Measurements from ENCODE around the gene ADAT3. TPM values are rescaled to one million over a fixed set of nuclear protein-coding genes. Genes with fewer than 3 reads are reported as not detected.

The ADAT3 gene
- 1.6 and 2.7 TPM in 2 replicates for total RNA-seq

DNA sequence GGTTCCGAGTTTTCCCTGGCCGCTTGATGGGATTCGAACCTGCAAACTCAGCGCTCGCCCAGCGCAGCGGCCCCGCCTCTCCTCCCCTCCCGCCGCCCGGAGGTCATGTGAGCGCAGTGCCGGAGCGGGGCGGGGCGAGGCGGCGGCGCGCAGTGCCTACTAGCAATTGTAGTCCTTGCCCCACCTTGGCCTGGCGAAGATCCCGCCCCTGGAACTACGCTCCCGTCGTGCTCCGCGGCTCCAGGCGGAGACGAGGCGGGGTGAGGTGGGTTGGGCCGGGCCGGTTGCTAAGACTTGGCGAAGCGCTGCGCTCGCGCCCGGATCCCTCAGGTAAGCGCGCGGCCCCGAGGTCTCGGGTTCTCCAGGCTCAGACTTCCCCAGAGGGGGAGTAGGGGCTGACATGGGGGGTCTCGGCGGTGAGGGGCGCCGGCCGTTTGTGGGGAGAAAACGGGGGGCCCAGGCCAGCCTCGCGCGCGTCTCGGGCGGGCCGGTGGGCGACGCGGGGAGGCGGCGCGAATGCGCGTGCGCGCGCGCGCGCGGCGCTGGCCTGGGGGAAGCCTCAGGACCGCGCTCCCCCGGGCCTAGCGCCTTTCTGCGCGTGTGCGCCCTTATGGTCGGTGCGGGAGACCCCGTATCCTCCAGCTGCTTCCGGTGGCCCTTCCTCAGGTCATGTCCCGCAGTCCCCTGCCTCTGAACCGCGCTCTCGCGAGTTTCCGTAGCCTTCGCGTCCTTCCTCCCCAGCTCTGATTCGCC, at the start of gene ADAT3, which contains the start of gene SCAMP4:
TSS of gene ADAT3 (plus strand) at position 290 of the 753 bp plus-strand sequence. CDS start 6,649 bp downstream, outside the sequence.
TSS of gene SCAMP4 (plus strand) at position 290 of the 753 bp plus-strand sequence. CDS start 9,621 bp downstream, outside the sequence.

GRCh38 chr19:1863328-1863637, 41.9 kb upstream of the ADAT3 start, which contains the start of gene KLF16:
Gene KLF16 (minus strand): TSS chr19:1863579. CDS start chr19:1863497, 82 bp downstream.

GRCh38 chr19:1885398-1886119, 19.6 kb upstream of the ADAT3 start, which contains the start of gene ABHD17A:
Gene ABHD17A (minus strand): TSS chr19:1885496. CDS start chr19:1881566, 3,930 bp downstream.

DNA sequence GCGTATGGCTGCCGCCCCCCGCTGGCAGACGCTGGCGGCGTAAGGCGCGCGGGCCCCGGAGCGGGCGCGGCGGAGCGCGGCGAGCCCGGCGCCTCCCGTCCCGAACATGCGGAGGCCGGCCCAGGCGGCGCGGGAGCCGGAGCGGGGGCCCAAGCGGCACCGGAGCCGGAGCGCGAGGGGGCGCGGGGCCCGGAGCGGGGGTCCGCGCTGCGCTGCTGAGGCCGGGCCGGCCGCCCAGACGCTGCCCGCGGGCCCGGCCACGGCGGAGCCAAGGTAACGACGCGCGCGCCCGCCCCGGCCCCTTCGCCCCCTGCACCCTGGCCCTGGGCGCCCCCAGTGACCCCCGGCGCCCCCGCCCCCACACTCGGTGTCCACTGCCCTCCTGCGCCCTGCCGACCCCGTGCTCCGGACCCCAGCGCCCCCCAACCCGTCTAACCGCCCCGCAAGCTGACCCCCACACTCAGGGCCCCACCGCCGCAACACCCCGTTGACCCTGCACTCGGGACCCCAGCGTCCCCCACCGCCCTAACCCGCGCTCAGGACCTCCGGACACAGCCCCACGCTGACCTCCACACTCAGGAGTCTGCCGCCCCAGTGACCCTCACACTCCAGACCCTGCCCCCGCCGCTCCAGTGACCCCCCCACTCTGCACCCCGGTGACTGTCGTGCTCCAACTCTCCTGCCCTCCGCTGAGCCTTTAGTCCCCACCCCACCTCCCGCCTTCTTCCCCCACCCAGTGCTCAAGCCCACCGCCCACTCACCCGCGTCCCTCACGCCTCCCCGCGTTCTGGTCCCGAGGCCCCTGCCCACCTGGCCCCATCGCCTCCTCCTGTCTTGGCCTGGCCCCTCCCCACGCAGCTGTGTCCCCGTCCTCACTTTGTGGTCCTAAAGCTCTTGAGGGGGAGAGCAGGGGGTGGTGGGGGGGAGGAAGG, 36.2 kb downstream of the ADAT3 start, which contains the start of gene CSNK1G2:
TSS of gene CSNK1G2 (plus strand) at position 27 of the 932 bp plus-strand sequence. CDS start 28,601 bp downstream, outside the sequence.

Other genes starting within 250 kb of the ADAT3 start
- gene ONECUT3, start 151.9 kb upstream of the ADAT3 start, total RNA-seq, result not detected in 2 replicates
- gene ATP8B3, start 93.1 kb upstream of the ADAT3 start, total RNA-seq, result 3.5 and 3.8 TPM in 2 replicates
- 6.5 and 6.6 TPM in 2 replicates for gene REXO1, start 56.9 kb upstream of the ADAT3 start, total RNA-seq
- gene KLF16, start 41.8 kb upstream of the ADAT3 start, total RNA-seq, result 3.5 and 4.6 TPM in 2 replicates
- 45.9 and 46.7 TPM in 2 replicates for gene ABHD17A, start 19.9 kb upstream of the ADAT3 start, total RNA-seq
- 46.1 and 47.8 TPM in 2 replicates for gene SCAMP4, start within 50 bp of the ADAT3 start, total RNA-seq
- 37.7 and 39.9 TPM in 2 replicates for gene CSNK1G2, start 35.8 kb downstream of the ADAT3 start, total RNA-seq
- 47.0 and 55.0 TPM in 2 replicates for gene BTBD2, start 110.3 kb downstream of the ADAT3 start, total RNA-seq
- 41.4 and 53.4 TPM in 2 replicates for gene MKNK2, start 145.8 kb downstream of the ADAT3 start, total RNA-seq
- gene MOB3A, start 190.9 kb downstream of the ADAT3 start, total RNA-seq, result 22.6 and 22.9 TPM in 2 replicates
- 0.43 and 0.78 TPM in 2 replicates for gene IZUMO4, start 191.5 kb downstream of the ADAT3 start, total RNA-seq
- 85.0 and 97.7 TPM in 2 replicates for gene AP3D1, start 246.2 kb downstream of the ADAT3 start, total RNA-seq

Measured in articular chondrocyte of knee joint (primary cell).